ENCODE data around the gene TMEM232.

The TMEM232 gene

GRCh38 chr5:110383231-110383630 lies 343.2 kb downstream of the TMEM232 start:
- no peak for DNase-seq

GRCh38 chr5:110377943-110378342 lies 348.5 kb downstream of the TMEM232 start:
- no peak for DNase-seq

- no peak for DNase-seq
Observed at GRCh38 chr5:110377361-110377760, 349.1 kb downstream of the TMEM232 start.

GRCh38 chr5:110376281-110376951 lies 350.1 kb downstream of the TMEM232 start:
- DNase-seq: no peak

GRCh38 chr5:110371725-110372041 lies 354.8 kb downstream of the TMEM232 start:
- no peak for DNase-seq

GRCh38 chr5:110371011-110371724 lies 355.3 kb downstream of the TMEM232 start:
- no peak for DNase-seq
